HUES48 (cell line): Measurements from ENCODE around the gene GPR171.
"Not testable (repeated sequence)": the region's sequence is repeated elsewhere in the genome, so short reads cannot be mapped to it uniquely, and the experiment has no call there.

Experiments used
- H3K27ac ChIP-seq: one replicate; pipeline ENCODE4 v1.7.0; 2013; ENCODE audit warnings: low read depth, low read length, inconsistent platforms
- H3K27me3 ChIP-seq: 2 replicates; pipeline ENCODE4 v1.6.1; 2013; ENCODE audit warnings: mild to moderate bottlenecking, low read length; ENCODE audit not compliant: control insufficient read depth, insufficient read depth
- H3K36me3 ChIP-seq: 2 replicates; pipeline ENCODE4 v1.6.1; 2013; ENCODE audit warnings: low read length; ENCODE audit not compliant: control insufficient read depth, insufficient read depth
- H3K4me1 ChIP-seq: 2 replicates; pipeline ENCODE4 v1.6.1; 2013; ENCODE audit warnings: mild to moderate bottlenecking, low read length; ENCODE audit not compliant: control insufficient read depth, insufficient read depth
- H3K4me3 ChIP-seq: 2 replicates; pipeline ENCODE4 v1.5.1; 2013; ENCODE audit warnings: mild to moderate bottlenecking, low read depth, low read length
- H3K9ac ChIP-seq: 2 replicates; pipeline ENCODE4 v1.6.1; 2013; ENCODE audit warnings: mild to moderate bottlenecking, low read depth, low read length, moderate library complexity
- H3K9me3 ChIP-seq: 2 replicates; pipeline ENCODE4 v1.6.1; 2013; ENCODE audit warnings: low read length; ENCODE audit not compliant: control insufficient read depth, insufficient read depth

The GPR171 gene

DNA sequence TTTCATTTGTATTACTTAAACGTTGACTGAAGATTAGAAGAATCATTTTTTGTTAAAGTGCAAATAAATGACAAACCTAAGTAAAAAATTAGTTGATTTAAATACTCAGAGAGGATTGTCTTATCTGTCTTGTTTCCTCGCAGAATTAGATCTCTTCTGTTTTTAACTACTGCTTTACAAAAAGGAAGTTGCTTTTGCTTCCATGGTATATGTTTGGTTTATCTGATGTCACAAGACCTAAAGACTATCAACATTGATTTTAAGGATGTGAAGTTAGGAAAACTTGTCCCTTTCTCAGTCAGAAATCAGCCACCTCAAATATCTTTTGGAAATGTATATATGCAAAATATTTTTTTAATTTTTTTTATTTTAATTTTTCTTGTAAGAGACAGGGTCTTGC, 28.7 kb downstream of the GPR171 start:
- Histone ChIP-seq H3K4me1 (0 out of 2 replicates have a peak, but pooled peaks cover 3% of the 10 kb centered on the region), H3K36me3 (0 out of 2 replicates have a peak, but pooled peaks cover 3% of the 10 kb centered on the region), H3K27me3 (no peaks in the 10 kb centered on the region), H3K9ac (no peak overlapping the region), H3K9me3 (no peaks in the 10 kb centered on the region), H3K4me3 (no peak overlapping the region), H3K27ac (no peak overlapping the region)

DNA sequence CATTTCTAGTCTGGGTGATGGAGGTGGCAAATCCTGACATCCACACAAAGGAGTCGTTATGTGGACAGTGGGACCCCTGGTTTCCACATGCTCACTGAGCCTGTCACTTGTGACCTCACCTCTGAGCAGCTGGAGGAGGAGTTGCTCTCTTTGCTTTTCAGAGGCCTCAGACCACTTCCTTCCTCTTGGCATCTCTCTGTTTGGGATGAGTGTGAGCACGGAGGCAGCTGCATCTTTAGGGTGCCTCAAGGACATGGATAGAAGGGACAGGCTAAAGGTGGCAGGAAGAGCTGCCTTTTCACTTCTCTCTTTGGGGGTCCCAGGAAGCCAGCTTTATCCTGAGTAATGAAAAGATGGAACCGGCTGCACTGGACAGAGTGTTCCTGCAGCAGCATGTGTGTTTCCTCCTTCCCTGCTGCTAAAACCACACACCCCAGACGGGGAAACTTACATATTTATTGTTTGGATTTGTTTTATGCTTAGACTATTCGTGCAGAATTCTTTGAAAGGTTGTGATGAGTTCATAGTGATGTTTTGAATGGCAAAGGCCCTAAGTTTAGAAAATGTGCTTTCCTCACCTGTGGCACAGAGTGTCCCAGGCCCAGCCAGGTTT, 31.8 kb downstream of the GPR171 start:
- H3K9me3 ChIP-seq, result no peaks in the 10 kb centered on the region
- H3K9ac ChIP-seq, result no peak overlapping the region
- H3K4me3 ChIP-seq, result no peak overlapping the region
- H3K4me1 ChIP-seq, result 0 out of 2 replicates have a peak, but pooled peaks cover 3% of the 10 kb centered on the region
- no peak overlapping the region for H3K27ac ChIP-seq
- H3K27me3 ChIP-seq, result no peaks in the 10 kb centered on the region
- peaks cover 7% of the 10 kb centered on the region; the same call in 1 of the 2 replicates for H3K36me3 ChIP-seq

DNA sequence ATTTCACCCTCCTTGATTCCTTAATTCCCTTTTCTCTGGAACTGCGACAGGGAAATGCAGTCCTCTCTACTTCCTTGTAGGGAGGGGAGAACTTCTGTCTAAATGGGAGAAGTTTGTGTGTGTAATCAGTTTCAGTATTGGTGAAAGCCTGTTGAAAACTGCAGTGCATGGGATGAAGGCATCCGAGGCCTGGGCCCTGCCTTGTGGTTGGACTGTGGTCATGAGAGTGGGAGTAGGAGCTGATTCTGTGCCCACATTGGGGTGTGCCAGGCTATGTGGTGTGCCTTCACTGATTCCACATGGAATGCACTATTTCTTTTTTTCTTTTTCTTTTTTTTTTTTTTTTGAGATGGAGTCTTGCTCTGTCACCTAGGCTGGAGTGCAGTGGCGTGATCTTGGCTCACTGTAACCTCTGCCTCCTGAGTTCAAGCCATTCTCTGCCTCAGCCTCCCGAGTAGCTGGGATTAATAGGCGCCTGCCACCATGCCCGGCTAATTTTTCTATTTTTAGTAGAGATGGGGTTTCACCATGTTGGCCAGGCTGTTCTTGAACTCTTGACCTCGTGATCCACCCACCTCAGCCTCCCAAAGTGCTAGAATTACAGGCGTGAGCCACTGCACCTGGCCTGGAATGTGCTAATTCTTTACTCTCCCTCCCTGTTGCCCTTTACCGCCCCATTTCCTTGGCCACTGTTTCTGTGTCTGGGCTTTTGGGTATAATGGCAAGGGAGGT, 32.9 kb downstream of the GPR171 start:
- not testable (repeated sequence) for H3K4me1 ChIP-seq, H3K27ac ChIP-seq, H3K9ac ChIP-seq, H3K27me3 ChIP-seq, H3K4me3 ChIP-seq, H3K9me3 ChIP-seq
- H3K36me3 ChIP-seq, result peaks cover 13% of the 10 kb centered on the region; the same call in 1 of the 2 replicates

DNA sequence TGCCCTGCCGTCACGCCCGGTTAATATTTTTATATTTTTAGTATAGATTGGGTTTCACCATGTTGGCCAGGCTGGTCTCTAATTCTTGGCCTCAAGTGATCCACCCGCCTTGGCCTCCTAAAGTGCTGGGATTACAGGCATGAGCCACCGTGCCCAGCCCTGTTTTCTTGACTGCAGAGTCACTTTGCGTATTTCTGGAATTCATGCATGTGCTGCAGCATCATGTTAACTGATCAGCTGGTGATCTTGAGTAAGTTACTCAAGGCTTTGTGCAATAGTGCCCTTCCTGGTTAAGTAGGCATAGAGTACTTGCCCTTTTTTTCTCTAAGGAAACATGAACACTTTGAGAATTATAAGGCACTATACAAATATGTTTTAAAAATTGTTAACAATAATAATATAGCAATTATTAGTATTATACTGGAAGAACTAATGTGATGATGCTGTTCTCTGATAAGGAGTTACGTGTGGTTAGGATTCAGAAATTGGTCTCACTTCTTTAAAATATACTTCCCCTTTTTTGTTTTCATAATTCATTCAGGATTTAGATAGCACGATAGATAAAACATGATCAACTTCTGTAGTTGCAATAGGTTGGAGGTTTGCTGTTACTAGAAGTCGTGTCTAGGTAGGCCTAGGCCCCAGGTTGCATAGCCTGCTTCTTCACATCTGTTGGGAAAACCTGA, 33.6 kb downstream of the GPR171 start:
- Histone ChIP-seq H3K9me3 (no peaks in the 10 kb centered on the region), H3K27ac (no peak overlapping the region), H3K4me3 (no peak overlapping the region), H3K9ac (no peak overlapping the region), H3K4me1 (0 out of 2 replicates have a peak, but pooled peaks cover 3% of the 10 kb centered on the region), H3K36me3 (peaks cover 13% of the 10 kb centered on the region; the same call in 1 of the 2 replicates), H3K27me3 (no peaks in the 10 kb centered on the region)

DNA sequence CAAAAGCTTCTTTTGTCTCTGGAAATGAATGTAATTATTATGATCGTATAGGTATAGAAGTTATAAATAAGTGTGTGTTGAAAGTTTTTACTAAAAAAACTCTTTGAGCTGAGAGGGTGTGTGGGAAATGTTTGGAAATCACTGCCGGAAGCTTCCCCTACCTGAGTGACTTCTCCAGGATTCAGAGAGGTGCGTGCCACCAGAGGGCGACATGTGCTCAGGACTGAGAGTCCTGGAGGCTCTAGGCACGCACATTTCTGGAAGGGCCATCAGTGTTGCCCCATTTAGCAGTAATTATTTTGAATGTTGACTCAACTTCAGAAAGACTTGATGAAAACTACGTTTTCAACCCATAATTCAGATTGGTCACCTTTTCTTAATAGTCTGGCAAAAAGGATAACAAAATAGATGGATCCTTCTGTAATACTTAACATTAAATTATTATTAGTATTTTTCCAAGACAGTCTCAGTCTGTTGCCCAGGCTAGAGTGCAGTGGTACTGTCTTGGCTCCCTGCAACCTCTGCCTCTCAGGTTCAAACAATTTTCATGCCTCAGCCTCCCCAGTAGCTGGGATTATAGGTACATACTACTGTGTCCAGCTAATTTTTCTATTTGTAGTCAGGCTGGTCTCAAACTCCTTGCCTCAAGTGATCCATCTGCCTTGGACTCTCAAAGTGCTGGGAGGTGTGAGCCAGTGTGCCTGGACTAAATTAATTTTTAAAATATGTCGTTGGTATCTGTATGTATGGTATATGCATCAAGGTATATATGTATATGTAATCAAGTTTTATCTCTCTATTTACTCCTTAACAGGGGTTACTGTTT, 34.5 kb downstream of the GPR171 start:
- Histone ChIP-seq H3K36me3 (peaks cover 16% of the 10 kb centered on the region; the same call in 1 of the 2 replicates), H3K27me3 (no peaks in the 10 kb centered on the region), H3K4me3 (no peak overlapping the region), H3K27ac (no peak overlapping the region), H3K4me1 (0 out of 2 replicates have a peak, but pooled peaks cover 3% of the 10 kb centered on the region), H3K9me3 (no peaks in the 10 kb centered on the region), H3K9ac (no peak overlapping the region)

DNA sequence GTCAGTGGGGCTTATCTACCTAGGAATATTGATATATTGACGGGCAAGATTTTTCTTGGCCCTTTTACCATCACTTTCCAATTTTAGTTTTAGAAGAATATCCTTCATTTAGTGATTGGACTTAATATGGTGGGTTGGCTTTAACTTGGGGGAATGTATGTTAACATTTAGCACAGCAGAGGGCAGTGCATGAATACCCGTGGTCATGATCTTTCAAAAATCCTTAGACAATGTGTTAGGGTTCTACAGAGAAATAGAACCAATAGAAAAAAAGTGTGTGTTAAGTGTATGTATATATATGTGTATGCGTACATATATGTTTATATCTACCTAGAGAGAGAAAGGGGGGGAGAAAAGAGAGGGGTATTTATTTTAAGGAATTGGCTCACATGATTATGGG, 36.9 kb downstream of the GPR171 start:
- Histone ChIP-seq H3K36me3 (peaks cover 18% of the 10 kb centered on the region), H3K9ac (no peak overlapping the region), H3K9me3 (no peaks in the 10 kb centered on the region), H3K27me3 (no peaks in the 10 kb centered on the region), H3K4me3 (no peak overlapping the region), H3K27ac (no peak overlapping the region), H3K4me1 (0 out of 2 replicates have a peak, but pooled peaks cover 3% of the 10 kb centered on the region)

DNA sequence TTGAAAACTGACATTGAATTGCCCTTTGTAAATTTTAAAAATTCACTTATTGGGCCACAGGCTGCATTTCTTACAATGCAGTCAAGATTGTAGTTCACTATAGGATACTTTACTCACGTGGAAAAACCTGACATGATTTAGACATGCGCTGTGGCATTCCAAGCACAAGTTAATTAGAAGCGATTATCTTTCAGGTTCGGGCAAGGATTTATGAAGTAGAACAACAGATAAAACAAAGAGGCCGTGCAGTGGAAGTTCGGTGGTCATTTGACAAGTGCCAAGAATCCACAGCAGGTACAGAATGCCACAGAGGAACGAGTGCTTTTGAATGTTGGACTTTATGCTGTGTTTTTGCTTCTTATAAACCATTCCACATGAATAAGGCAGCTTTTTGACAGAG, 37.8 kb downstream of the GPR171 start:
- H3K9ac ChIP-seq, result no peak overlapping the region
- H3K27ac ChIP-seq, result no peak overlapping the region
- H3K9me3 ChIP-seq, result no peaks in the 10 kb centered on the region
- peaks cover 21% of the 10 kb centered on the region for H3K36me3 ChIP-seq
- H3K27me3 ChIP-seq, result no peaks in the 10 kb centered on the region
- H3K4me3 ChIP-seq, result no peak overlapping the region
- H3K4me1 ChIP-seq, result no peaks in the 10 kb centered on the region

DNA sequence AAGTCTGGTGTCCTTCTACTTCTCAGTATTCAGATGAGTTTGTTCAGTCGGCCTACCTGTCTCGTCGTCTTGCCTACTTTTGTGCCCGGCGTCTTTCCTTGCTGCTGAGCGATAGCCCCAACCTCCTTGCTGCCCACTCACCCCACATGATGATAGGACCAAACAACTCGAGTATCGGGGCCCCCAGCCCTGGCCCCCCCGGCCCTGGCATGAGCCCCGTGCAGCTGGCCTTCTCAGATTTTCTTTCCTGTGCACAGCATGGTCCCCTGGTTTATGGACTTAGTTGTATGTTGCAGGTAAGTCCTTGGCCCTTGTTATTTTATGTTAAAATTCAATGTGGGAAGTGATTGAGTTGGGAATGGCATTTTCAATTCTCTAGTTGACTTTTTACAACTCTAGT, 43.2 kb downstream of the GPR171 start:
- no peaks in the 10 kb centered on the region for H3K9me3 ChIP-seq
- H3K27me3 ChIP-seq, result no peaks in the 10 kb centered on the region
- H3K36me3 ChIP-seq, result peaks cover 25% of the 10 kb centered on the region
- H3K4me1 ChIP-seq, result peaks cover 19% of the 10 kb centered on the region
- H3K27ac ChIP-seq, result no peak overlapping the region
- no peak overlapping the region for H3K9ac ChIP-seq
- no peak overlapping the region for H3K4me3 ChIP-seq

DNA sequence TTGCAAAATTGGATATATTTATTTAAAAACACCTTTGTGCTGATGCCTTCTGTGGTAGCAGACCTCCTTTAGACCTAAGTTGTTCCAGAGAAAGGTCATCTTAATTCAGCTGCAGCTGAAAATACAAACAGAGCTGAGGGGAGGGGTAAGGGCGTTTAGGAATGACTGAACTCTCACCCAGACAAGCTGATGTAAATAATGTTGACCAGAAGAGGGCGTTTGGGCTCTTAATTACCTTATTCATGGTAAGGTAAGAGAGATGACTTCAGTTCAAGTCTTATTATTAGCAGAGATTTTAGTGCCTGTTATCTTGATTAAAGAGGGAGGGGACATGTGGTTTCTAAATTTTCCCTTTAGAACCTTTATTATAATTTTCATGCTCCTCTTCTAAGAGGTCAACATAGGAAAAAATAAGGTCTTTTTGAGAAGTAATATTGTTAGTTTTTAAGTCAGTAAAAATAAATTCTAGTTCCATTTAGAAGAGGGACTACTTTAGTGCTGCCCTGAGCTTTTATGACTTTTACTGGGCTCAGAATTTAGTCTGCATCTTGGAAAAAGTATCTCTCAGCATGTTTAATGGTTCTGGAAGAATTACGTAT, 46.3 kb downstream of the GPR171 start:
- Histone ChIP-seq H3K27ac (no peak overlapping the region), H3K27me3 (no peaks in the 10 kb centered on the region), H3K9me3 (no peaks in the 10 kb centered on the region), H3K4me1 (peaks cover 19% of the 10 kb centered on the region), H3K9ac (no peak overlapping the region), H3K4me3 (no peak overlapping the region), H3K36me3 (peaks cover 20% of the 10 kb centered on the region)

DNA sequence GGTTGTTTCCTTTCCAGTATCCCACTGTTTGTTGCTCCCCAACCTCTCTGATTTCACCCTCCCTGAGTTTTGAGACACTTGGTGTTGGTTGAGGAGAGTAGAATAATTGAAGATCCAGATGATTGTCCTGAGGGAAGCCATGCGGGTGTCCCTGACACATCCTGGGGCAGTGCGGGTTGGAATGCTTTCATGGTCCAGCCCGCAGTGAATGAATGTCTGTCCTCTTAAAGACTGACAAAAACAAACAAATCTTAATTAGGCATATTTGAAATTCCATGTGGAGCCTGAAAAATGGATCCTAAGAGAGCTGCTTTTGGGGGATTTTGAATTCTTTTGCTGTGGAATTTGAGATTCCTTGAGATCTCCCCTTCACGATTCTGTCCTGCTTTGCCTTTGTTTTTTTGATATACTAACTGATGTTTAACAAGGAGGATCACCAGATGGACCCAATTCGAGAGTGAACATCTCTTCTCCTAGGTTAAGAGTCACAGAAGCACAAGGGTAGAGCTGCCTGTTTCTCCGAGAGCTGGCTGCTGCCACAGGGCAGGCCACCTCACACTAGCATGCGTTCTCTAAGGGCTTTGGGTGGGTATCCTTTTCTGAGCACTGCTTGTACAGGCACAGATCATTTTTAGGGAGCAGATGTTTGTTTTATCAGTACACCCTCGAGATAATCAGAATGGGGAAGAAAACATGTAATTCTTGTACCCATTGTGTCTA, 47.4 kb downstream of the GPR171 start:
- Histone ChIP-seq H3K9me3 (no peaks in the 10 kb centered on the region), H3K27ac (peak overlapping the region; percentile 42), H3K36me3 (peaks cover 20% of the 10 kb centered on the region), H3K27me3 (no peaks in the 10 kb centered on the region), H3K4me1 (peaks cover 19% of the 10 kb centered on the region), H3K4me3 (no peak overlapping the region), H3K9ac (no peak overlapping the region)
